ENCODE data around the gene NANOS3. TPM values are rescaled to one million over a fixed set of nuclear protein-coding genes. Genes with fewer than 3 reads are reported as not detected.
A peak's percentile ranks its signal among the peaks of the same experiment; 100 is the strongest.

Gene NANOS3
- total and polyA plus RNA-seq, 9 of the 15 experiments (the other 6 are each of a cell fraction or from before 2014, with no cell fraction given), result not detected

- TF ChIP-seq TRIM25 (IDR thresholded peaks at IDR 0.05; ENCODE audit: borderline replicate concordance) (0 out of 2 replicates have a peak, but pooled peaks have one; percentile 49), ADNP (tag; IDR thresholded peaks at IDR 0.05) (no peak), CLOCK (CRISPR knock-in tag; IDR thresholded peaks at IDR 0.05; ENCODE audit: borderline replicate concordance) (no peak), STAT6 (CRISPR knock-in tag; IDR thresholded peaks at IDR 0.05) (peak; percentile 46; the same call in 1 of the 2 replicates), ILK (tag; IDR thresholded peaks at IDR 0.05; ENCODE audit: borderline replicate concordance, low read depth) (no peak), ATF2 (CRISPR knock-in tag; IDR thresholded peaks at IDR 0.05) (0 out of 2 replicates have a peak, but pooled peaks have one; percentile 42), ZNF76 (CRISPR knock-in tag; IDR thresholded peaks at IDR 0.05; ENCODE audit: borderline replicate concordance) (peak; percentile 28; the same call in 1 of the 2 replicates), ZBED1 (IDR thresholded peaks at IDR 0.05) (no peak), FOXA3 (CRISPR knock-in tag; conservative IDR thresholded peaks at IDR 0.05 in 1 of 2, IDR thresholded peaks at IDR 0.05 in 1 of 2) (no peak), ZNF699 (CRISPR knock-in tag; IDR thresholded peaks at IDR 0.05; ENCODE audit: insufficient replicate concordance) (no peak), CBX8 (IDR thresholded peaks at IDR 0.05; ENCODE audit: borderline replicate concordance, extremely low read depth, low read depth, low read length, poor library complexity, severe bottlenecking) (no peak), PRMT5 (CRISPR knock-in tag; IDR thresholded peaks at IDR 0.05) (no peak)
Measured at GRCh38 chr19:13839130-13839937, 37.6 kb upstream of the NANOS3 start (continued).
